ENCODE measurements around the gene AK1.
"Not testable (repeated sequence)": the region's sequence is repeated elsewhere in the genome, so short reads cannot be mapped to it uniquely, and the experiment has no call there.

Gene AK1

DNA sequence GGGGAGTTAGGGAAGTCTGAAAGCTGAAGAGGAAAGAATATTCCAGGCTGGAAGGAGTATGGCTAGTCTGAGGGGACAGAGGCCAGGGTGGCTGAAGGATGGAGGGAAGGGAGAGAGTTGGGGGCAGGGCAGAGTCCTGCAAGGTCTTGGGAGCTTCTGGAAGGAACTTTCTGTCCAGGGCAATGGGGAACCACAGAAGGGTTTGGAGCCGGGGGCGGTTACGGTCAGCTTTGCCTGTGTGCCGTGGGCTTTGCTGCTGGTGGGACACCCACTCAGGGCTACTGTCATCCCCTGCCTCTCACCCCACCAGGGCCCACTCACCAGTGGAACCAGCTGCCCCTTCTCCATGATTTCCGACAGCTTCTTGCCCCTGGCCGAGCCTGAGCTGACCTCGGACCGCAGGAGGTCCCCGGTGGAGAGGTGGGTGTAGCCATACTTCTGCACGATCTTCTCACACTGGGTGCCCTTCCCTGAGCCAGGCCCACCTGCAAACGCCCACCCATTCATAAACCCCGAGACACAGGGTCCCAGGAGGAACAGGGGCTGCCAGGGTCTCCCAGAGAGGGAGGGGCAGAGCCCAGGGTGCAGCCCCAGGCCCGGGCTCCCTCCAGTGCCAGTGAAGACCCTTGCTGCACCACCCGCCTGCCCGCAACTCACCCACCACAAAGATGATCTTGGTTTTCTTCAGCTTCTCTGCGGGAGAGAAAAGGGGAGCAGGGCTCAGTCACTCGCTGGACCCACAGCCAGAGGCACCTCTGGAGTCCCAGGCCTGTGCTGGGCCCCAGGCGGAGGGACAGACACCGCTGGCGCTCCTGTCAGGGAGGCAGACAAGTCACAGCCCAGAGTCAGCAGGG lies 4.9 kb downstream of the AK1 start:
- no peak for TF ChIP-seq CTCF (IDR thresholded peaks at IDR 0.05; ENCODE audit: low read depth, low read length, missing control alignments)
- no peak overlapping the region for H3K4me3 ChIP-seq (ENCODE audit: low read depth, low read length)
- no peak for DNase-seq (ENCODE audit: low read depth)

GRCh38 chr9:127871531-127871930 lies 5.9 kb downstream of the AK1 start:
- DNase-seq (ENCODE audit: low read depth), result no peak
- no peak overlapping the region for H3K4me3 ChIP-seq (ENCODE audit: low read depth, low read length)
- TF ChIP-seq CTCF (IDR thresholded peaks at IDR 0.05; ENCODE audit: low read depth, low read length, missing control alignments), result no peak

GRCh38 chr9:127870887-127871286 lies 6.6 kb downstream of the AK1 start:
- no peak for TF ChIP-seq CTCF (IDR thresholded peaks at IDR 0.05; ENCODE audit: low read depth, low read length, missing control alignments)
- H3K4me3 ChIP-seq (ENCODE audit: low read depth, low read length), result no peak overlapping the region

DNA sequence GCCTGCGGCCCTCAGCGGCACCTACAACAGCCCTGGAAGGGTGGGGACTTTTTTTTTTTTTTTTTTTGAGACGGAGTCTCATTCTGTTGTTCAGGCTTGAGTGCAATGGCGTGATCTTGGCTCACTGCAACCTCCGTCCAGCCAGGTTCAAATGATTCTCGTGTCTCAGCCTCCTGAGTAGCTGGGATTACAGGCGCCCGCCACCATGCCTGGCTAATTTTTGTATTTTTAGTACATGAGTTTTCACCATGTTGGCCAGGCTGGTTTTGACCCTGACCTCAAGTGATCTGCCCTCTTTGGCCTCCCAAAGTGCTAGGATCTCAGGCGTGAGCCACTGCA lies 7.4 kb downstream of the AK1 start:
- DNase-seq (ENCODE audit: low read depth); H3K4me3 ChIP-seq (ENCODE audit: low read depth, low read length): not testable (repeated sequence)

More at GRCh38 chr9:127870887-127871286, 6.6 kb downstream of the AK1 start:
- no peak for DNase-seq (ENCODE audit: low read depth)

- peak; percentile 91 for TF ChIP-seq CTCF (IDR thresholded peaks at IDR 0.05; ENCODE audit: low read depth, low read length, missing control alignments)
- H3K4me3 ChIP-seq (ENCODE audit: low read depth, low read length), result no peak overlapping the region
- no peak for DNase-seq (ENCODE audit: low read depth)
Observed at GRCh38 chr9:127869310-127870152, 7.9 kb downstream of the AK1 start.

GRCh38 chr9:127868278-127868902 lies 9.1 kb downstream of the AK1 start:
- H3K4me3 ChIP-seq (ENCODE audit: low read depth, low read length), result no peak overlapping the region
- DNase-seq (ENCODE audit: low read depth), result no peak
- no peak for TF ChIP-seq CTCF (IDR thresholded peaks at IDR 0.05; ENCODE audit: low read depth, low read length, missing control alignments)
